Stimulated activated CD4-positive, alpha-beta T cell treated with anti-CD3 and anti-CD28 coated beads, Interleukin-15, amount 100 ng/mL, for 24 hours (primary cell): Measurements from ENCODE around the gene ZNF775.

Experiments used
- DNase-seq: peaks from one replicate; pipeline ENCODE4 v3.0.0-alpha.2; 2020

The ZNF775 gene

GRCh38 chr7:150402671-150403321 is 23.7 kb downstream of the ZNF775 start:
- DNase-seq: no peak

GRCh38 chr7:150403376-150404171 is 24.4 kb downstream of the ZNF775 start:
- DNase-seq: no peak

- no peak for DNase-seq
These were observed 25.2 kb downstream of the ZNF775 start for GRCh38 chr7:150404172-150404804.

DNA sequence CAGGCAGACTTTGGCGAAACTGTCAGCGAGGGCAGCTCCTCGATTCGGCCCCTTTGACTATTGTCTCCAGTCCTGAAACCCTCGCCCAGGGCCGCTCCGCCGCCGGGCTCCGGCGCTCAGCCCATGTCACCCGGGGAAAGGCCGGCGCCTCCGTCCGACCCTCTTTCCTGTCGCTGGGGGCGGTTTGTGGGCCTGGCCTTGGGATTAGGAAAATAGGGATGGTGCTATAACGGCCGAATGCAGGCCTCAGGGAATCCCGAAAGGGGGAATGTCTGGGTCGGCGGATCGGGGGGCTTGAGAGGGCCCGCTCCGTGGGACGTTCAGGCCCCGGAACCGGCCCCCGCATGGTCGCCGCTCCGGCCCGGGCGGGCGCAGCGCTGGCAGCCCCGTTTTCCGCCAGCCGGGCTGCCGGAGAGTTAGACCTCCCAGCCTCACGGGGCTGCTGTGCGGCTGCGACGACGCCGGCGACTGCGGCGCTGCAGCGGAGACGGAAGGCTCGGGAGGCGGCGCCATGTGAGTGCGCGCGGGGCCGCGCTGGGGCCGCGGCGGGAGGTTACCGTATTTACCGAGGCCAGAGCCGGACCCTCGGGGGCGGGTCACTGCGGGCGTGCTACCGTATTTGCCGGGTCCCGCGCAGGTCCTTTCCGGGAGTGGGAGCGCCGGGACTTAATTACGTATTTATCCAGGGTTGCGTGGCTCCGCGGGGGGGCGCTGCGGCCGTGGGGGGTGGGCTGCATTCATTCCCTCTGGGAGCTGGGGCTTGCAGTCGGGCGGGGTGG is 25.9 kb downstream of the ZNF775 start:
- DNase-seq: peak; percentile 84

GRCh38 chr7:150405584-150406311 is 26.6 kb downstream of the ZNF775 start:
- DNase-seq: peak; percentile 62

DNA sequence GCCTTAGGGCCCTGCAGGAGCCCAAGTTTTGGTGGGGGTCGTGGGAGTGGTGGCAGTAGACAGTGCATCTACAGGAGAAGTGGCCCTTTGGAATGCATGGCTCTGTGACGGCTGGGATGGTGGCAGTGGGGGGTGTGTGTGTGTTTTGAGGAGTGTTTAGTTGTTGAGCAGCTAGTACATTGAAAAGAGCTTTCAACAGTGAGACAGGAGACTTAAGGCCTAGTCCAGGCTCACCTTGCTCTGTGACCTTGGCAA is 27.1 kb downstream of the ZNF775 start:
- no peak for DNase-seq

DNA sequence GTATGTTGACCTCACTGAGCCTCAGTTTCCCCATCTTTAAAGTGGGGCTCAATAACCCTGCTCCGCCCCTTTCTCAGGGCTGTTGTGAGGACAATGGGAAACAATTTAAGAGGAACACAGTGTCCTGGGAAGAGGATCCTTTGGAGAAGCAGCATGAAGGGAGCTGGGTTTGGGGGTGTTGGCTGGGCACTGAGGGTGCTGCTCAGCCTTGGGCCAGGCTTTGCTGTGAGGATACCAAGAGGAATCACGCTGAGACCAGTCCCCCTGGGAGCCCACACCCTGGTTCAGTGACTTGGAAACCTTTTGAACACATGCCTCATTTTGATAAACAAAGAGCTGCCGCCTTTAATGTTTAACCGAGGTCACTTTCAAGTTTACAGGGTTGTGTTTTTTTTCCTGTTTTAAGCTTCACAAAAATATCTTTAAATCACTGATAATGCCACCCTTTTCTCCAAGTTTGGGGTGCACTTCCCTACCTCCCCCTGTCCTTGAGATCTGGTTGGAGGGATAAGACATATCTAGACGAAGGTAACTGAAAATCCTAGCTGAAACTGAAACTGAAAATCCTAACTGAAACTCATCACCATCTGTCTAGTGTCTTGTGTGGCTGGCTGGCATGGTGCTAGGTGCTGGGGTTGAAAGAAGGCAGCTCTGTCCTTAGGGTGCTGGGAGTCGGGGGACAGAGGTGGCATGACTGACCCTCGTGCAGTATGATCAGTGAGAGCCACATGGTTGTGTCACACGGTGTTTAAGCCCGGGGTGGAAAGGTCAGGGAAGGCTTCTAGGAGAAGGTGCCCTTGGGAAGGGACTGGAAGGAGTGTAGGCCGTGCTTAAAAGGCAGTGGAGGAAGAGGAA is 27.7 kb downstream of the ZNF775 start:
- DNase-seq: peak; percentile 58

DNA sequence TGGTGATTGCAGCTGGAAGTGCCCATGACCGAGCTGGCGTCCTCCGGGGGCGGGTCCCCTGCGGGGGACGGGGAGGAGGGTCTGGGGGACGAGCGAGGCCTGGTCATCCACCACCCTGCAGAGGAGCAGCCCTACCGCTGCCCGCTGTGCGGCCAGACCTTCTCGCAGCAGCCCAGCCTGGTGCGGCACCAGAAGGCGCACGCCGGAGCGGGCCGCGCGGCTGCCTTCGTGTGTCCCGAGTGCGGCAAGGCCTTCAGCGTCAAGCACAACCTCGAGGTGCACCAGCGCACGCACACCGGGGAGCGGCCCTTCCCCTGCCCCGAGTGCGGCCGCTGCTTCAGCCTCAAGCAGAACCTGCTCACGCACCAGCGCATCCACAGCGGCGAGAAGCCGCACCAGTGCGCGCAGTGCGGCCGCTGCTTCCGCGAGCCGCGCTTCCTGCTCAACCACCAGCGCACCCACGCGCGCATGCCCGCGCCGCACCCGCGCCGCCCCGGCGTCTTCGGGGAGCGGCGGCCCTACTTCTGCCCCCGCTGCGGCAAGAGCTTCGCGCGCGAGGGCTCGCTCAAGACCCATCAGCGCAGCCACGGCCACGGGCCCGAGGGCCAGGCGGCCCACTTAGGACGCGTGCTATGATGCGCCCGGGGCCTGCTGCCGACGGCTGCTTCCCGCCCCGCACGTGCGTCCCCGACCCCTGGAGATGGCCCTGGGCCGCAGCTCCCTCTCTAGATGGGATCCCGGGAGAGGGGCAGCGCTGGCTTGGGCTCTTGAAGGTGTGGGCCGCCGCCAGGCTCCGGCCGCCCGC is 28.7 kb downstream of the ZNF775 start:
- no peak for DNase-seq

DNA sequence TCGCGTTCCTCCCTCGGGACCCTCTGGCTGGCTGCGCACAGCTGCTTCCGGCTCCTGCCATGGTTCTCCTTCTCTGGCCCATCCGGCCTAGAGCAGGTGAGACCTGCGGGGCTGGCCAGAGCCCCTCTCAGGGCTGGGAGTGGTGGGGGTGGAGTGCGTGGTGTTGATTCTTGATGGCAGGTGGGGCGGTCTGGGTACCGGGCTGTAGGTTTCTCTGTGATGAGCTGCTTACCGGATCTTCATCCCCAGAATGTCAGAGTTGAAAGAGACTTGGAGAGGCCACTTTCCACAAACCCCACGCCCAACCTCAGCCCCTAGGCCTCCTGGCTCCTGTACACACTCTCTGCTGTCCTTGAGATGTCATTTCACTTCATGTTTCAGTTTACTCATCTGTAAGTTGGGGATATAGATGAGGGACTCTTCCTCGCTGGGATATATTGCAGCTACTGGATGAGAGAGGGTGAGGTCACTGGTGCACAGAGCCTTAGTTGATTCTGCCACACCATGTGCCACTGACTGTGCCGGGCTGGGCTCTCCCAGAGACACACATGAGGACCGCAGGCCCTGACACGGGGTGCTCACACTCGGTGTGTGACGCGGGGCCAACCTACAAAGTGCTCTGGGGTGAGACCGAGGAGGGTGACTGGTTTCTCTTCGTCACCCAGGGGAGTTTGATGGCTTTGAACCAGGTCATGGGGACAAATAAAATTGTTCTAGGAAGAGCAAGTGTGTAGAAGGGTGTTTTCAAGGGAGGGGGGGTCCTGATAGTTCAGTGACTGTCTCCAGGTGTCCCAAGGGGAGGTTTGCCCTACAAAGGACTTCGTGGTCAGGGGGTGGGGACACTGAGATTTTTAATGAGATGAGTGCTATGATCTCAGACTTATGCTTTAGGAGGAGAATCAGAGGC is 29.5 kb downstream of the ZNF775 start:
- DNase-seq: no peak

DNA sequence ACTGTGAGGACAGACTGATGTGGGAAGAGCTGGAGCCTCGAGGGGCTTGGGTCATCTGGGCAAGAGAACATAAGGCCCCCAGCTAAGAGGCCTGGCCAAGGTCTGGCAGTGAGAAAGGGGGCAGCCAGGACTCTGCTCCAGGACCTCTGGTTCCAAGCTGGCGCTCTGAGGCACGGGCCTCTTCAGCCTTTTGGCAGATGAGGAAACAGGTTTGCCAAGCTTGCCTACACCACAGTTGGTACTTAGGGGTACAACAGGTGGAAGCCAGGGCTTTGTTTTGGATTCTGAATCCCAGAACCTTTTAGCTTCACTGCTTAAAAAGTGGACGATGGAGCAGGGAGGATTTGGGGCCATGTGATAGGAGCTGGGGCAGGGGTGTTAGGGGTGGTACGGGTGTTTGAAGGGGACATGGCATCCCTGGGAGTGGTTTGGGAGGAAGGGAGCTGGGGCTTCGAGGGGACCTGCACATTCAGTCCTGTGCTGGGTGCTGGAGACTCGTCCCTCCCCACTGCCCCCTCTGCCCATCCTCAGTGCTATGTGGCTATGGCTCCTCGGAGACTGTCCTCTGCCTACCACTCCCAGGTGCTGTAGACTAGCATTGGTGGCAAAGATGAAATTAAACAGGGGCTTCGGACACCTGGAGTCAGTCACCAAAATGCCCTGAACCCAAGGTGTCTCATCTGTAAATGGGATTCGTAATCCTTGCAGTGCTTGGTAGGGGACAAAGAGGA is 30.3 kb downstream of the ZNF775 start:
- no peak for DNase-seq

DNA sequence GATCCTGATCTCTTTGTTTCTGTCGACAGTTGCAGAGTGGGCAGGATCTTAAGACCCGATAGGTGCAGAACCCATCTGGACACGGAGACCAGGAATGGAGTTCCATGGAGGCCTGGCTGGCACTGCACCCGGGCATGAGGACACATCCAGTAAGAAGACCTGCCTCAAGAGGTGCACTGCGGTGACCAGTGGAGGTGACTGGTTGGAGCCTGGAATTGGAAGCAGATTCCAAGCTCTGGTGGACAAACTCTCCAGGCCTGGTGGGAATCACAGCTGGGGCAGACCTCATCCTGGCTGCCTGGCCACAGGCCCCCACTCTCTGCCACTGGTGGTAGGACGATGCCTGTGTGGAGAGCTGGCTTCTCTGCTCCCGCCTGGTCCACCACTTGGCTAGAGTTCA is 31.0 kb downstream of the ZNF775 start:
- no peak for DNase-seq

- no peak for DNase-seq
These were observed 31.7 kb downstream of the ZNF775 start for GRCh38 chr7:150410680-150411346.

DNA sequence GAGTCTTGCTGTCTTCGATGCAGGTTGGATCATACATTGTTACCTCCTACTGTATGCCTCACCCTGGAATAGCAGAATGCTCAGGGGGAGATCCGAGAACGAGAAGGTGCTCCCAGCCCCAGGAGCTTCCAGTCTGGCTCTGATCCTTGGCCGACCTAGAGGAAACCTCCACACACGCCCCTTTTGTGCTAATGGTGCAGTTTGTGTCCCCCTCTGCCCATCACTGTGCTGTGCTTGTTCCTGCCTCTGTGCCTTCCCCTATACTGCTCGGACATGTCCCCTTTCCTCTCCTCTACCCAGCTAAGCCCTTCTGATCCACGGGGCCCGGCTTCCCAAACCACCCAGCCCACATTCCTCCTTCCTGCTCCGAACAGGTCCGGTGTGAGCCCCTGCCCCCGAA is 32.5 kb downstream of the ZNF775 start:
- no peak for DNase-seq

DNA sequence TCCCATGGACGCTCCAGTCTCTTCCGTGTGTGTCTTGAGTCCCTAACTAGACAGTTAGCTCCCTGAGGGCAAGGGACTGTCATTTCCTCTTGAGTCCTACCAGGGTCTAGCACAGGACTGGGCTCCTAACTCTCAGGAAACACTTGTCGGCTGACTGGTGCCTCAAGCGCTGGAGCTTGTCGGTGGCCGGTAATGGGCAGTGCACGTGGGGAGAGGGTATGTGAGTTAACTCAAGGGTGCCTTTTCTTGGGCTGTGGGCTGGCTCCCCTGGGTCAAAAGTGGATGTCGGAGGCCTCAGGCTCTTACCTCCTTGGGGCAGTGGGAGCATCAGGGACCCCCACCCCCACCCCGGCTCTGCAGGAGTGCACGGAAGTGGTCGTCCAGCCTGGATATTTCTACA is 32.9 kb downstream of the ZNF775 start:
- no peak for DNase-seq

GRCh38 chr7:150412518-150413488 is 33.7 kb downstream of the ZNF775 start:
- no peak for DNase-seq

DNA sequence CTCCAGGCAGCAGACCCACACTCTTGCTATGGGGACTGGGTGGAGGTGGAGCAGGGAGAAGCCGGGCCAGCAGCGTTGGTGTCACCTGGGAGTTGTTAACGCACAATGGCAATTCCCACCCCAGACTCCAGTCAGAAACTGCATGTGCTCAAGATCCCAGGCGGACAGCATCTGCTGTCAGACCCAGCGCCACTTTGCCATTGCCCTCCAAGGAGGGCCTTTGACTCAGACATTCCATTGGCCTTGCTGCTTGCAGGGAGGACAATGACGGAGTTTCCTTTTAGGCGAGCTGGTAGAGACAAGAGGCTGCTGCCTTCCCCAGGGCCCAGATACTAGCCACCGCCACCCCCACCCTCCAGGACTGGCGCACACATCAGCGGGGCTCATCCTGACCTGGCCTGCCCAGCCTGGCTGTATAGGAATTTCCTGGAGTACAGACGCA is 34.5 kb downstream of the ZNF775 start:
- no peak for DNase-seq
